K562 (cell line): ENCODE measurements around the gene TFAP2A. TPM values are rescaled to one million over a fixed set of nuclear protein-coding genes. Genes with fewer than 3 reads are reported as not detected.

Experiments used
- CREM ChIP-seq: IDR thresholded peaks from 2 replicates; pipeline ENCODE4 v1.6.1; 2014; ENCODE audit warnings: antibody characterized with exemption, low read depth
- HMG20B ChIP-seq: fragments of 250-450 bp; sonication (Bioruptor Pico); IDR thresholded peaks from 2 replicates; pipeline ENCODE4 v1.5.0; 2021; ENCODE audit warnings: mild to moderate bottlenecking
- HSF4 ChIP-seq: fragments of 250-450 bp; sonication (Bioruptor Pico); IDR thresholded peaks from 2 replicates; pipeline ENCODE4 v2.1.2; 2022; ENCODE audit warnings: mild to moderate bottlenecking, moderate library complexity, borderline replicate concordance
- NR1H2 ChIP-seq: sonication (generic); formaldehyde crosslinking; IDR thresholded peaks from 2 replicates; pipeline ENCODE4 v1.4.0; 2020; ENCODE audit warnings: mild to moderate bottlenecking, missing genetic modification reagents
- PHB ChIP-seq: fragments of 250-450 bp; sonication (Bioruptor Pico); IDR thresholded peaks from 2 replicates; pipeline ENCODE4 v1.5.0; 2021
- RBM39 ChIP-seq: fragments of 200-400 bp; formaldehyde crosslinking; optimal IDR thresholded peaks from 2 replicates; pipeline ENCODE3; 2018; ENCODE audit warnings: low read depth, low read length
- SIX5 ChIP-seq, 2 experiments: IDR thresholded peaks; 2 replicates each; pipeline ENCODE4 v1.6.1; 2011; ENCODE audit warnings: low read length in 2 of 2, borderline replicate concordance in 1 of 2, low read depth in 1 of 2, mild to moderate bottlenecking in 1 of 2, moderate library complexity in 1 of 2; ENCODE audit not compliant: insufficient read depth in 1 of 2
- TOE1 ChIP-seq, 2 experiments: fragments of 450-650 bp in 1 of 2; sonication (generic) in 1 of 2; formaldehyde crosslinking in 1 of 2; IDR thresholded peaks; 2 replicates each; pipeline versions ENCODE4 v1.7.1 to v1.8.0; 2016 to 2022; ENCODE audit warnings: borderline replicate concordance in 2 of 2, mild to moderate bottlenecking in 2 of 2, antibody characterized with exemption in 1 of 2, inconsistent platforms in 1 of 2, low read depth in 1 of 2, missing genetic modification reagents in 1 of 2, moderate library complexity in 1 of 2
- U2AF2 ChIP-seq: fragments of 200-400 bp; formaldehyde crosslinking; optimal IDR thresholded peaks from 2 replicates; pipeline ENCODE3; 2017; ENCODE audit warnings: low read depth, mild to moderate bottlenecking, low read length
- ZNF274 ChIP-seq: IDR thresholded peaks from 2 replicates; pipeline ENCODE4 v1.6.1; 2011; ENCODE audit warnings: low read depth, mild to moderate bottlenecking, low read length, moderate library complexity, borderline replicate concordance
- polyA plus RNA-seq, 8 experiments: library from polyadenylated mRNA; depleted of rRNA in 4 of 8; stranded (reverse) in 5 of 8; unstranded in 3 of 8; fragments of >200 nt; fragmentation: Nextera tagmentation in 2 of 8; fragmentation: Illumina TruSeq in 1 of 8; extraction: Ambion mirVana in 2 of 8; extraction: Trizol in 1 of 8; gene quantifications; 2 replicates each; pipeline versions ENCODE4 v1.2.1 to v1.2.3, GENCODE V29; 2011 to 2014; ENCODE audit warnings: inconsistent platforms in 1 of 8, missing spikeins in 1 of 8
- total RNA-seq, 7 experiments: library from RNA; depleted of rRNA in 6 of 7; stranded (reverse); fragments of >200 nt in 6 of 7; fragmentation: Illumina TruSeq in 2 of 7; extraction: Trizol in 2 of 7; gene quantifications; 2 replicates each; pipeline versions ENCODE4 v1.2.1 to v1.2.3, GENCODE V29; 2011 to 2021; ENCODE audit warnings: low replicate concordance in 1 of 7
- TF ChIP-seq, protein P1 (sequence below): fragments of 200-600 bp; sonication (generic); IDR thresholded peaks from one replicate; pipeline ENCODE4 v1.6.1; 2012; ENCODE audit warnings: mild to moderate bottlenecking, low read depth, low read length, inconsistent platforms
- TF ChIP-seq, protein P2 (sequence below): sonication (generic); formaldehyde crosslinking; IDR thresholded peaks from 2 replicates; pipeline ENCODE4 v1.8.0; 2023; ENCODE audit warnings: mild to moderate bottlenecking, missing genetic modification reagents
- TF ChIP-seq, protein P3 (sequence below): fragments of 200-400 bp; formaldehyde crosslinking; IDR thresholded peaks from 2 replicates; pipeline ENCODE4 v1.6.1; 2017; ENCODE audit warnings: mild to moderate bottlenecking, low read depth, low read length, moderate library complexity

The TFAP2A gene
- total and polyA plus RNA-seq, 9 of the 15 experiments (the other 6 are each of a cell fraction or from before 2014, with no cell fraction given): 0.14 to 0.53 (median 0.19) TPM; not detected in 1

DNA sequence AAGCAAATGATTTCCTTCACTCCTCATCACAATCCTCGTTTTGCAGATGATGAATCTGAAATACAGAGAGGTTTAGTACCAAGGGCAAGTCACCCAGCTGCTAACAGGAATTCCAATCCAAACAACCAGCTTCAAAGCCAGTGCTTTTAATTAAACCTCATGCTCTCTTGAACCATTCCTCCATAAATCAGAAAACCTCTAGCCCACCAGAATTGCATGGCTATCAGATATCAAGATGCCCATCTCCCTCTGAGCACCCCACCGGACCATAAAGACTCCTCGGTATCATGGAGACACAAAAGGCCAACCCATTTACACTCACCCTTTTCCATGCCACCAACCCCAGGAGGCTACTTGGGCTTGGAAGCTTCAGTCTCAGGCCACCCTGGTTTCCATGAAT is 46.0 kb downstream of the TFAP2A start (continued):
- TF ChIP-seq, protein P1, sequence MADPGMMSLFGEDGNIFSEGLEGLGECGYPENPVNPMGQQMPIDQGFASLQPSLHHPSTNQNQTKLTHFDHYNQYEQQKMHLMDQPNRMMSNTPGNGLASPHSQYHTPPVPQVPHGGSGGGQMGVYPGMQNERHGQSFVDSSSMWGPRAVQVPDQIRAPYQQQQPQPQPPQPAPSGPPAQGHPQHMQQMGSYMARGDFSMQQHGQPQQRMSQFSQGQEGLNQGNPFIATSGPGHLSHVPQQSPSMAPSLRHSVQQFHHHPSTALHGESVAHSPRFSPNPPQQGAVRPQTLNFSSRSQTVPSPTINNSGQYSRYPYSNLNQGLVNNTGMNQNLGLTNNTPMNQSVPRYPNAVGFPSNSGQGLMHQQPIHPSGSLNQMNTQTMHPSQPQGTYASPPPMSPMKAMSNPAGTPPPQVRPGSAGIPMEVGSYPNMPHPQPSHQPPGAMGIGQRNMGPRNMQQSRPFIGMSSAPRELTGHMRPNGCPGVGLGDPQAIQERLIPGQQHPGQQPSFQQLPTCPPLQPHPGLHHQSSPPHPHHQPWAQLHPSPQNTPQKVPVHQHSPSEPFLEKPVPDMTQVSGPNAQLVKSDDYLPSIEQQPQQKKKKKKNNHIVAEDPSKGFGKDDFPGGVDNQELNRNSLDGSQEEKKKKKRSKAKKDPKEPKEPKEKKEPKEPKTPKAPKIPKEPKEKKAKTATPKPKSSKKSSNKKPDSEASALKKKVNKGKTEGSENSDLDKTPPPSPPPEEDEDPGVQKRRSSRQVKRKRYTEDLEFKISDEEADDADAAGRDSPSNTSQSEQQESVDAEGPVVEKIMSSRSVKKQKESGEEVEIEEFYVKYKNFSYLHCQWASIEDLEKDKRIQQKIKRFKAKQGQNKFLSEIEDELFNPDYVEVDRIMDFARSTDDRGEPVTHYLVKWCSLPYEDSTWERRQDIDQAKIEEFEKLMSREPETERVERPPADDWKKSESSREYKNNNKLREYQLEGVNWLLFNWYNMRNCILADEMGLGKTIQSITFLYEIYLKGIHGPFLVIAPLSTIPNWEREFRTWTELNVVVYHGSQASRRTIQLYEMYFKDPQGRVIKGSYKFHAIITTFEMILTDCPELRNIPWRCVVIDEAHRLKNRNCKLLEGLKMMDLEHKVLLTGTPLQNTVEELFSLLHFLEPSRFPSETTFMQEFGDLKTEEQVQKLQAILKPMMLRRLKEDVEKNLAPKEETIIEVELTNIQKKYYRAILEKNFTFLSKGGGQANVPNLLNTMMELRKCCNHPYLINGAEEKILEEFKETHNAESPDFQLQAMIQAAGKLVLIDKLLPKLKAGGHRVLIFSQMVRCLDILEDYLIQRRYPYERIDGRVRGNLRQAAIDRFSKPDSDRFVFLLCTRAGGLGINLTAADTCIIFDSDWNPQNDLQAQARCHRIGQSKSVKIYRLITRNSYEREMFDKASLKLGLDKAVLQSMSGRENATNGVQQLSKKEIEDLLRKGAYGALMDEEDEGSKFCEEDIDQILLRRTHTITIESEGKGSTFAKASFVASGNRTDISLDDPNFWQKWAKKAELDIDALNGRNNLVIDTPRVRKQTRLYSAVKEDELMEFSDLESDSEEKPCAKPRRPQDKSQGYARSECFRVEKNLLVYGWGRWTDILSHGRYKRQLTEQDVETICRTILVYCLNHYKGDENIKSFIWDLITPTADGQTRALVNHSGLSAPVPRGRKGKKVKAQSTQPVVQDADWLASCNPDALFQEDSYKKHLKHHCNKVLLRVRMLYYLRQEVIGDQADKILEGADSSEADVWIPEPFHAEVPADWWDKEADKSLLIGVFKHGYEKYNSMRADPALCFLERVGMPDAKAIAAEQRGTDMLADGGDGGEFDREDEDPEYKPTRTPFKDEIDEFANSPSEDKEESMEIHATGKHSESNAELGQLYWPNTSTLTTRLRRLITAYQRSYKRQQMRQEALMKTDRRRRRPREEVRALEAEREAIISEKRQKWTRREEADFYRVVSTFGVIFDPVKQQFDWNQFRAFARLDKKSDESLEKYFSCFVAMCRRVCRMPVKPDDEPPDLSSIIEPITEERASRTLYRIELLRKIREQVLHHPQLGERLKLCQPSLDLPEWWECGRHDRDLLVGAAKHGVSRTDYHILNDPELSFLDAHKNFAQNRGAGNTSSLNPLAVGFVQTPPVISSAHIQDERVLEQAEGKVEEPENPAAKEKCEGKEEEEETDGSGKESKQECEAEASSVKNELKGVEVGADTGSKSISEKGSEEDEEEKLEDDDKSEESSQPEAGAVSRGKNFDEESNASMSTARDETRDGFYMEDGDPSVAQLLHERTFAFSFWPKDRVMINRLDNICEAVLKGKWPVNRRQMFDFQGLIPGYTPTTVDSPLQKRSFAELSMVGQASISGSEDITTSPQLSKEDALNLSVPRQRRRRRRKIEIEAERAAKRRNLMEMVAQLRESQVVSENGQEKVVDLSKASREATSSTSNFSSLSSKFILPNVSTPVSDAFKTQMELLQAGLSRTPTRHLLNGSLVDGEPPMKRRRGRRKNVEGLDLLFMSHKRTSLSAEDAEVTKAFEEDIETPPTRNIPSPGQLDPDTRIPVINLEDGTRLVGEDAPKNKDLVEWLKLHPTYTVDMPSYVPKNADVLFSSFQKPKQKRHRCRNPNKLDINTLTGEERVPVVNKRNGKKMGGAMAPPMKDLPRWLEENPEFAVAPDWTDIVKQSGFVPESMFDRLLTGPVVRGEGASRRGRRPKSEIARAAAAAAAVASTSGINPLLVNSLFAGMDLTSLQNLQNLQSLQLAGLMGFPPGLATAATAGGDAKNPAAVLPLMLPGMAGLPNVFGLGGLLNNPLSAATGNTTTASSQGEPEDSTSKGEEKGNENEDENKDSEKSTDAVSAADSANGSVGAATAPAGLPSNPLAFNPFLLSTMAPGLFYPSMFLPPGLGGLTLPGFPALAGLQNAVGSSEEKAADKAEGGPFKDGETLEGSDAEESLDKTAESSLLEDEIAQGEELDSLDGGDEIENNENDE: no peak
- no peak for TF ChIP-seq U2AF2
- TF ChIP-seq CREM: no peak
- TF ChIP-seq, protein P2, sequence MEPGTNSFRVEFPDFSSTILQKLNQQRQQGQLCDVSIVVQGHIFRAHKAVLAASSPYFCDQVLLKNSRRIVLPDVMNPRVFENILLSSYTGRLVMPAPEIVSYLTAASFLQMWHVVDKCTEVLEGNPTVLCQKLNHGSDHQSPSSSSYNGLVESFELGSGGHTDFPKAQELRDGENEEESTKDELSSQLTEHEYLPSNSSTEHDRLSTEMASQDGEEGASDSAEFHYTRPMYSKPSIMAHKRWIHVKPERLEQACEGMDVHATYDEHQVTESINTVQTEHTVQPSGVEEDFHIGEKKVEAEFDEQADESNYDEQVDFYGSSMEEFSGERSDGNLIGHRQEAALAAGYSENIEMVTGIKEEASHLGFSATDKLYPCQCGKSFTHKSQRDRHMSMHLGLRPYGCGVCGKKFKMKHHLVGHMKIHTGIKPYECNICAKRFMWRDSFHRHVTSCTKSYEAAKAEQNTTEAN: no peak
- TF ChIP-seq ZNF274: no peak
- no peak for TF ChIP-seq TOE1 (IDR thresholded peaks at IDR 0.05; ENCODE audit: borderline replicate concordance)
- no peak for TF ChIP-seq TOE1 (CRISPR knock-in tag; IDR thresholded peaks at IDR 0.05; ENCODE audit: borderline replicate concordance, low read depth)
- TF ChIP-seq, protein P3, sequence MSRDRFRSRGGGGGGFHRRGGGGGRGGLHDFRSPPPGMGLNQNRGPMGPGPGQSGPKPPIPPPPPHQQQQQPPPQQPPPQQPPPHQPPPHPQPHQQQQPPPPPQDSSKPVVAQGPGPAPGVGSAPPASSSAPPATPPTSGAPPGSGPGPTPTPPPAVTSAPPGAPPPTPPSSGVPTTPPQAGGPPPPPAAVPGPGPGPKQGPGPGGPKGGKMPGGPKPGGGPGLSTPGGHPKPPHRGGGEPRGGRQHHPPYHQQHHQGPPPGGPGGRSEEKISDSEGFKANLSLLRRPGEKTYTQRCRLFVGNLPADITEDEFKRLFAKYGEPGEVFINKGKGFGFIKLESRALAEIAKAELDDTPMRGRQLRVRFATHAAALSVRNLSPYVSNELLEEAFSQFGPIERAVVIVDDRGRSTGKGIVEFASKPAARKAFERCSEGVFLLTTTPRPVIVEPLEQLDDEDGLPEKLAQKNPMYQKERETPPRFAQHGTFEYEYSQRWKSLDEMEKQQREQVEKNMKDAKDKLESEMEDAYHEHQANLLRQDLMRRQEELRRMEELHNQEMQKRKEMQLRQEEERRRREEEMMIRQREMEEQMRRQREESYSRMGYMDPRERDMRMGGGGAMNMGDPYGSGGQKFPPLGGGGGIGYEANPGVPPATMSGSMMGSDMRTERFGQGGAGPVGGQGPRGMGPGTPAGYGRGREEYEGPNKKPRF: no peak
- TF ChIP-seq SIX5 (IDR thresholded peaks at IDR 0.05; ENCODE audit: borderline replicate concordance in 1 of 2, insufficient read depth in 1 of 2, low read depth in 1 of 2, low read length in 2 of 2): no peak
- no peak for TF ChIP-seq PHB (CRISPR knock-in tag)
- TF ChIP-seq HSF4 (CRISPR knock-in tag): no peak
- no peak for TF ChIP-seq HMG20B
- no peak for TF ChIP-seq RBM39
- TF ChIP-seq NR1H2 (CRISPR knock-in tag): no peak
